SK-N-MC (cell line): ENCODE results near the gene WDR82.

Source experiments
- EZH2 ChIP-seq: fragments of 200-600 bp; sonication (generic); IDR thresholded peaks from one replicate; pipeline ENCODE4 v1.6.1; 2017; ENCODE audit warnings: antibody characterized with exemption
- POLR2AphosphoS5 ChIP-seq: IDR thresholded peaks from 2 replicates; pipeline ENCODE4 v1.6.1; 2012; ENCODE audit warnings: mild to moderate bottlenecking, low read depth, low read length, borderline replicate concordance

GRCh38 chr3:52303811-52304210 is 25.4 kb upstream of the WDR82 start:
- TF ChIP-seq EZH2: no peak
- no peak for TF ChIP-seq POLR2AphosphoS5
